Measurements from ENCODE around the gene GABBR2. TPM values are rescaled to one million over a fixed set of nuclear protein-coding genes. Genes with fewer than 3 reads are reported as not detected.

GABBR2 gene
- total RNA-seq, 1 donor from 2014 or later: 0.75 TPM

DNA sequence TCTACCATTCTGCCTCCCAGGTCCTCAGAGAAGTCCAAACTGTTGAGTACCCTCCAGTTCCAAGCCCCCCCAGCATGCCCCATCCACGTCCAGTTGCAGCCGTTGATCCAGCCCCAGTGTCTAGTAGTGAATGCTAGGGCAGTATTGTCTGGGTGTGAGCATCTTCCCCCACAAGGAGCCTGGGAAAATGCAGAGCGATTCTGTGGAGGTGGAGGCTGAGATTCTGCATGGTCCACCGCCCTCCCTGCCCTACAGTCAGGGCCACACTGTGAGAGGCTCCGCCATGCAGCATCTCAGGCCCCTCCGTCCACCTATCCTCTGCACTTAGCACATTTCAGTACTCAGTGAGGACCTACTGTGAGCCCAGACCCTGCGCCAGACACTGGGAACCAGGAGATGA, 135.9 kb downstream of the GABBR2 start:
- TF ChIP-seq, protein P1, sequence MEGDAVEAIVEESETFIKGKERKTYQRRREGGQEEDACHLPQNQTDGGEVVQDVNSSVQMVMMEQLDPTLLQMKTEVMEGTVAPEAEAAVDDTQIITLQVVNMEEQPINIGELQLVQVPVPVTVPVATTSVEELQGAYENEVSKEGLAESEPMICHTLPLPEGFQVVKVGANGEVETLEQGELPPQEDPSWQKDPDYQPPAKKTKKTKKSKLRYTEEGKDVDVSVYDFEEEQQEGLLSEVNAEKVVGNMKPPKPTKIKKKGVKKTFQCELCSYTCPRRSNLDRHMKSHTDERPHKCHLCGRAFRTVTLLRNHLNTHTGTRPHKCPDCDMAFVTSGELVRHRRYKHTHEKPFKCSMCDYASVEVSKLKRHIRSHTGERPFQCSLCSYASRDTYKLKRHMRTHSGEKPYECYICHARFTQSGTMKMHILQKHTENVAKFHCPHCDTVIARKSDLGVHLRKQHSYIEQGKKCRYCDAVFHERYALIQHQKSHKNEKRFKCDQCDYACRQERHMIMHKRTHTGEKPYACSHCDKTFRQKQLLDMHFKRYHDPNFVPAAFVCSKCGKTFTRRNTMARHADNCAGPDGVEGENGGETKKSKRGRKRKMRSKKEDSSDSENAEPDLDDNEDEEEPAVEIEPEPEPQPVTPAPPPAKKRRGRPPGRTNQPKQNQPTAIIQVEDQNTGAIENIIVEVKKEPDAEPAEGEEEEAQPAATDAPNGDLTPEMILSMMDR (conservative IDR thresholded peaks at IDR 0.05; ENCODE audit: low read depth, low read length): no peak
- no peak overlapping the region for H3K4me3 ChIP-seq (ENCODE audit: low read depth, low read length)
- no peak for DNase-seq (ENCODE audit: low read depth)

DNA sequence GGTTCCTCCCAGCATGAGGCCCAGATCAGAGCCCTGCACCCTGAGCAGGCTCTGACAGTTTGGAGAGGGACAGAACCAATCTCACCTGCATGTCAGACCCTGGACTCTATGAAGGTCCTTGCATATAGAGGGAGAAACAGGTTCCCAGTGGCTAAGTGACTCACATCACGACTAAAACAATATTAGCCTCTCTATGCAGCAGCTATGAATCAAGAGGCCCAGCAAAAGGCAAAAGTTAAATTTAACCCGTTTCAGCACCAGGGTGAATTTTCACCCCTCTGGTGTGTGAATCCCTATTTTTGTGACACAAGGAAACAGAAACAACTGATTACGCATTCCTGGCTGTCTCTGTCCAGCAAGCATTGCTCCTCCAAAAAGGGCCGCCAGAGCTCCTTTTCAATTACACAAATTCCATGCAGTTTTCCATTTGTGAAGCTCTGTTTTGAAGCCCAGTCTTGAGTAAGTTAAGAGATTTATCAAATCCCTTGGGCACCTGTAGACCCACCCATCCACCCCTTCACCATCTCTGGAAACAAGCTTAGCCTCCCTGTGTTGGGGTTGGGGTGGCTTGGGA, 136.6 kb downstream of the GABBR2 start:
- H3K4me3 ChIP-seq (ENCODE audit: low read depth, low read length): no peak overlapping the region
- TF ChIP-seq, protein P1 (conservative IDR thresholded peaks at IDR 0.05; ENCODE audit: low read depth, low read length): no peak
- DNase-seq (ENCODE audit: low read depth): no peak

DNA sequence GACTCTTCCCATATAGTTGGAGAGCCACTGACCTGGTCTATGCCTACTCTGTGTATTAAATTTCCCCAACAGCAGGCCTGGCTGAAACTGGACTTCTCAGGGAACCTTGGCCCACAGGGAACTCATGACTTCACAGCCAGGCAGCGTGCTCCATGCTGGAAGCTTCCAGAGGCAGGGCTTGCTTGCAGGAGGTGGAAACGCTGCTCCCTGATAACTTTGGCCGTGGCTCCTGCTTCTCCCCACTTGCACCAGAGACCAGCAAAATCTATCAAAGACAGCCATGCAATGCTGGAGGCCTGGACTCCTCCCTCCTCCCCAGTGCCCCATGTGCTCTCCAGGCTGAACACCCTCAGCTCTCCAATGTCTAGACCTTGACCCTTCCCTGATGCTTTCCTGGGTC, 137.1 kb downstream of the GABBR2 start:
- no peak for DNase-seq (ENCODE audit: low read depth)
- no peak overlapping the region for H3K4me3 ChIP-seq (ENCODE audit: low read depth, low read length)
- TF ChIP-seq, protein P1 (conservative IDR thresholded peaks at IDR 0.05; ENCODE audit: low read depth, low read length): no peak

DNA sequence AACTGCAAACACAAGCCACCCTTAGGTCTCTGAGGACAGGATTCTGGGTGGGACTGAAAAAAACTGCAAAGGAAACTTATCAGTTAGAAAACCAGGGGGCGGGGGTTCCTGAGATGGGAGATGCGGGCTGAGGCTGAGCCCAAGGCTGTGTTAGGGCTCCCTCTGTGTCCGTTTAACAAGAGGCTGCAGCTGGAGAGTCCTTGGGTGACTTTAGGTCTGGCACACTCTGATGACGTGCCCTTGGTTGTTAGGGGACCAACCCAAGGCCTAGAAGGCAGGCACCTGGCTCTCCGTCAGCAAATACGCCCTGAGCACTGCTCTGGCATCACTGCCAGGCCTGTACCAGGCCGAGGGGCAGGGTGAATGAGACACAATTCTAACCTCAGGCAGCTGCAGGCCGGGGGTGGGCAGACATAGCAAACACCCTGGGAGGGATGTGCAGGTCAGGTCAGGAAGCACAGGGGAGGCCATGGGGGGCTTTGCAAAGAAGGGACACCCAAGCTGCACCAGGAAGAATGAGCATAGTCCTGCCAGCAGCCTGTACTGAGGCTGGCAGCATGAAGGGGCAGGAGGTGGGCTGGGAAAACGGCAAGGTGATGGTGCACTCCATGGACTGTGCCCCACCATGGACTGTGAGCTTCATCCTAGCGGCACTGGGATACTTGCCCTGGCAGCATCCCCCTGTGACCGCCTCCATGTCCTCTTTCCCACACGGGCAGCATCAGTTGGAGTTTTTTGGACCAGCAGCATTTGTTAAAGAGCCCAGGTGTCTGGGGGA, 137.9 kb downstream of the GABBR2 start:
- DNase-seq (ENCODE audit: low read depth): no peak
- TF ChIP-seq, protein P1 (conservative IDR thresholded peaks at IDR 0.05; ENCODE audit: low read depth, low read length): no peak
- no peak overlapping the region for H3K4me3 ChIP-seq (ENCODE audit: low read depth, low read length)

DNA sequence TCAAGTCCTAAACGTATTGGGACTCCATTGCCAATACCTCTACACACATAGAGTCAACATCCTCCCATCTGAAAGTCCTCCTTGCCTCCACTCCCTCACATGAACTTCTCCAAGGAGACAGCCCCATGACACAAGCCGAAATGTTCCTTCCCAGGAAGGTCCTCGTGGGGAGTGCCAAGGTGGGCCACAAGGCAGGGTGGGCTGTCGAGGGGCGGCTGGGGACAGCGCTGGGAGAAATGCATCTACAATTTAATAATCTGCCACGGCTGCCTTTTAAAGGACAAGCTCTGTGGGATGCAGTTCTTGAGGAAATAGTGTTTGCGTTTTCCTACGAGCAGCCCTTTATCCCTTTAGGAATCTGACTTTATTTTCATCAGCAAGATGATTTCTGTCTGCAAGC, 138.7 kb downstream of the GABBR2 start:
- no peak overlapping the region for H3K4me3 ChIP-seq (ENCODE audit: low read depth, low read length)
- TF ChIP-seq, protein P1 (conservative IDR thresholded peaks at IDR 0.05; ENCODE audit: low read depth, low read length): no peak
- no peak for DNase-seq (ENCODE audit: low read depth)

DNA sequence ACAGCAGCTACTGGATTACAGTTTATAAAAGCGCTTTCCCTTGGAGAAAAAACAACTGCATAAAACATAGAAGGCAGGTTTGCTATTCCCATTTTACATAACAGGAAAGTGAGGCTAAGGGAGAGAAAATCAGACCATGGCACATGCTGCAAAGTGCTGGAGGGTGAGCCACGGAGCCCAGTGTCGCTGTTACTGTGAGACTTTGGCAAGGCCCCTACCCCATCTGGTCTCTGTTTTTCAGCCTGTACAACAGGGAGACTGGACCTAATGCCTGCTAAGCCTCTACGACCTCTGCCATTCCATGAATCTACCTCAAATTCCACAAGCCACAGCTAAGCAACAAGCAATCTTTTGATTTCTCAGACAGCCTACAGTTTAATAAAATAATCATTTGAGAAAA, 139.2 kb downstream of the GABBR2 start:
- no peak overlapping the region for H3K4me3 ChIP-seq (ENCODE audit: low read depth, low read length)
- TF ChIP-seq, protein P1 (conservative IDR thresholded peaks at IDR 0.05; ENCODE audit: low read depth, low read length): no peak
- no peak for DNase-seq (ENCODE audit: low read depth)
